Skeletal muscle cell (primary cell): ENCODE results near the gene INAFM2.
A peak's percentile ranks its signal among the peaks of the same experiment; 100 is the strongest.

Source experiments
- DNase-seq: peaks from one replicate; pipeline ENCODE4 v3.0.0-alpha.2; 2010; ENCODE audit warnings: low read depth
- H3K4me3 ChIP-seq: 2 replicates; pipeline ENCODE4 v1.5.1; 2011; ENCODE audit warnings: low read depth, mild to moderate bottlenecking, control low read depth, low read length, moderate library complexity

The INAFM2 gene

DNA sequence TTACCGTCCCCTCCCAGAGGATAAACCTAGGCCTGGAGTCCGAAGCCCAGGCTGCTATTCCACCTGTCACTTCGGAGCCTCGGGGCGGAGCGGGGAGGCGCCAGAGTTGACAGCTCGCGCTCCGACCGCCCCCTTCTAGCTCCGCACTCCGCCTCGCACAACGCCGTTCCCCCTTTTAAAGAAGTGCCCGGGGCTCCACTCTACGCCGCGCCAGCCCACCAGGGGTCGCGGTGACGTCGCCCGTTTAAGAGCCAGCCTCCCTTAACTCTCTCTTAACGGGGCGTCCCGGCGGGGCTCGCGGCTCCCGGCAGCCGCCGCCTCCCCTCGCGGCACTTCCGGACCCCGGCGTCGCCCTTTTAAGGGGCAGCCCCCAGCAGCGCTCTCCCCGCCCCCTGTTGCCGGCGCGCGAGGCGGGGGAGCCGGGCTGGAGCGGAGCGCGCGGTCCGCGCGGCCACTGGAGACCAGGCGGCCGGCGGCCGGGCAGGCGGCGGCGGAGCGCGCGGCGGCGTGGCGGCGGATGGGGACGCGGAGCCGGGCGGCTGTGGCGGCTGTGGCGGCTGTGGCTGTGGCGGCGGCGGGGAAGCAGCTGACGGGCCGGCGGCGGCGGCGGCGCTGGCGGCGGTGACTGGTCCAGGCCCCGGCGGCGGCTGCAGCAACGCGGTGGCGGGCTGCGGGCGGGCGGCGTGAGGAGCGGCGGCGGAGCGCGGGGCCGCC lies at the start of gene INAFM2:
TSS of gene INAFM2 (plus strand) at position 454 of the 714 bp plus-strand sequence. CDS start 364 bp downstream, outside the sequence.
- peak within 1 kb of the TSS; percentile 61 for H3K4me3 ChIP-seq
- DNase-seq: peak; percentile 81

DNA sequence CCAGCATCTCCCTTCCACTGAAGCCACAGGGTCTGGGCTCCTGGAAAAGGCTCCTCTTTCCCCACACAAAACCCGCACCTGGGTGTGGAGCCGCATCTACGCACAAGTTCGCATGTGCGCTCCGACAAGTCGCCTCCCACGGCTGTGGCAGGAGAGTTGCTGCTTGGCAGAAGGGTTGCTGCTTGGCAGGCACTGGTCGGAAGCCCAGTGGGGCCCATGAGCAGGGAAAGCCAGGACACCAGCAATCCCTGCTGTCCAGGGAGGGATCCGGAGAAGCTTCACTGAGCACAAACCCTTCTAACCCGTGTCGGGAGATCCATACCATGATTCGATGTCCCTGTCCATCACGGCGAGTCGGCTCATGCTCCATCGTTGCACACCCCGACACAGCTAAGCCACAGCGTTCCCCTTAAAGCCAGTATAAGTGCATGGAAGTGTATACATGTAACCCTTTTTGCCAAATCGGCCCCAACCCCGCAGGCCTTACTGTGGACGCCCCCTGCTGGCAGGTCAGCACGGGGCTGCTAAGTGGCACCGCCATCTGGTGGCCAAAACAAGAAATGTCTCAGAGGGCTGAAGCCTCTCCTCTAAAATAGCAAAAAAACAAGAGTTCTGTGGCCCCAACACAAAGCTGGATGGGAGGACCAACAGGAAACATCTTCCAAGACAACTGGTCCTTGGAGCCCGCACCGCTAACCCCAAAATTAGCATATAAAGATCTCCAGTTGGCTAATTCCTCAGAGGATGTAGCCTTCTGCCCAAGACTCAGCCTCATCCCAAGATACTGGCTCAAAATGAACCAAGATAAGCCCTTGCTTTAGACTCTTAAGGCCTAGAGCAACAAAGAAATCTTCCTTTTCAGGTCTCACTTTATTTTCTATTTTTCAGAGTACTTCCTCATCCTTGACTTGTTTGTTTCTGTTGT lies 48.9 kb upstream of the INAFM2 start:
- H3K4me3 ChIP-seq: no peak overlapping the region
- peak; percentile 33 for DNase-seq

- no peak overlapping the region for H3K4me3 ChIP-seq
- DNase-seq: no peak
Observed at GRCh38 chr15:40275523-40275922, 48.0 kb upstream of the INAFM2 start.

DNA sequence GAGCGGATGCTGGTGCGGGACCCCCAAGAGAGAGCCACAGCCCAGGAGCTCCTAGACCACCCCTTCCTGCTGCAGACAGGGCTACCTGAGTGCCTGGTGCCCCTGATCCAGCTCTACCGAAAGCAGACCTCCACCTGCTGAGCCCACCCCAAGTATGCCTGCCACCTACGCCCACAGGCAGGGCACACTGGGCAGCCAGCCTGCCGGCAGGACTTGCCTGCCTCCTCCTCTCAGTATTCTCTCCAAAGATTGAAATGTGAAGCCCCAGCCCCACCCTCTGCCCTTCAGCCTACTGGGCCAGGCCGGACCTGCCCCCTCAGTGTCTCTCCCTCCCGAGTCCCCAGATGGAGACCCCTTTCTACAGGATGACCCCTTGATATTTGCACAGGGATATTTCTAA lies 47.5 kb upstream of the INAFM2 start:
- no peak overlapping the region for H3K4me3 ChIP-seq
- no peak for DNase-seq

- DNase-seq: no peak
- no peak overlapping the region for H3K4me3 ChIP-seq
Observed at GRCh38 chr15:40276927-40277326, 46.6 kb upstream of the INAFM2 start.

GRCh38 chr15:40277471-40277870 lies 46.0 kb upstream of the INAFM2 start:
- DNase-seq: no peak
- no peak overlapping the region for H3K4me3 ChIP-seq

DNA sequence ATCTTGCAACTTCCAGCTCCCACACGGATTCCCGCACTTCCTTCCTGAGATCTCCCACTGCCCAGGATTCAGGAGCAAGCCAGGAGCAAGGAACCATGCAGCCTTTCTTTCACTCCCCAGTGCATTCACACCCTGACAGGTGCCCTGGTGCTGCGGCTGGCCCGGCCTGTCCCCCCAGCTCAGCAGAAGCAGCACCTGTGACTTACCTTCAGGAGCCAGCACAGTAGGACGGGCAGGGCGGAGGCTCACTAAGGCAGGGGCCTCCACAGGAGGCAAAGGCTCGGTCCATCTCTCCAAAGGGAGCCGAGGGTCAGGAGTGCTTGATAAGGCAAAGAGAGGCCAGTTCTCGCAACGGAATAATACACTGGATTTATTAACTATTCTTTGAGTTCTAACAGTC lies 45.5 kb upstream of the INAFM2 start:
- H3K4me3 ChIP-seq: no peak overlapping the region
- no peak for DNase-seq

DNA sequence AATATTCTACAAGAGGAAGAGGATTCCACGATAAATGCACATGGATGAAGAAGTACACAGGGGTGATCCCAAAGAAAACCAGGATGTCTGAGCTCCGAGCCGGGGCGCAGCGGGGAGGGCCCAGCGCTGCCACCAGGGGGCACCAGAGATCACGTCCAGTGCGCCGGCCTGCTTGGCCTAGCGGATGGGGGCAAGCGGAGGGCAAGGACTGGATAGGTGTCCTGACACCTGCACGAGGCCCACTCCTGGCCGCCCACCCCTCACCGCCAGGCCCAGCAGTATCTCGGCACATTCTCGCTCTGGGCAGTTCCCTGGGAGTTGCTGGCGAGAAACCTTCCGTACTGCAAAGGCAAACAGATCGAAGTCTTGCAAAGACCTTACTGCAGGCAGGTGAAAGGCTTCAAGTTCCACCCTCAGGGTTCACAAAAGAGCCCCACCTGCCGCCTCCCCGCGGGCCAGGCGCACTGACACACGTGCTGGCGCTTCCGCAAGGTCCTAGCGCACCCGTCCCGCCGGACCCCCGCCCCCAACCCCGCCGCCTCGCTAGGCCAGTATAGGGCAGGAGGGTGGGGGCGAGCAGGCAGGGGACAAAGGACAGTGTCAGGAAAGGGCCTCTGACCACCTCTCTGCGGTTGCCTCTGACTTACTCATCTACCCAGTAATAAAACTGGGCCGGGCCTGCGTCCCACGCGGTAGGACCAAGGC lies 43.9 kb upstream of the INAFM2 start:
- no peak overlapping the region for H3K4me3 ChIP-seq
- no peak for DNase-seq

DNA sequence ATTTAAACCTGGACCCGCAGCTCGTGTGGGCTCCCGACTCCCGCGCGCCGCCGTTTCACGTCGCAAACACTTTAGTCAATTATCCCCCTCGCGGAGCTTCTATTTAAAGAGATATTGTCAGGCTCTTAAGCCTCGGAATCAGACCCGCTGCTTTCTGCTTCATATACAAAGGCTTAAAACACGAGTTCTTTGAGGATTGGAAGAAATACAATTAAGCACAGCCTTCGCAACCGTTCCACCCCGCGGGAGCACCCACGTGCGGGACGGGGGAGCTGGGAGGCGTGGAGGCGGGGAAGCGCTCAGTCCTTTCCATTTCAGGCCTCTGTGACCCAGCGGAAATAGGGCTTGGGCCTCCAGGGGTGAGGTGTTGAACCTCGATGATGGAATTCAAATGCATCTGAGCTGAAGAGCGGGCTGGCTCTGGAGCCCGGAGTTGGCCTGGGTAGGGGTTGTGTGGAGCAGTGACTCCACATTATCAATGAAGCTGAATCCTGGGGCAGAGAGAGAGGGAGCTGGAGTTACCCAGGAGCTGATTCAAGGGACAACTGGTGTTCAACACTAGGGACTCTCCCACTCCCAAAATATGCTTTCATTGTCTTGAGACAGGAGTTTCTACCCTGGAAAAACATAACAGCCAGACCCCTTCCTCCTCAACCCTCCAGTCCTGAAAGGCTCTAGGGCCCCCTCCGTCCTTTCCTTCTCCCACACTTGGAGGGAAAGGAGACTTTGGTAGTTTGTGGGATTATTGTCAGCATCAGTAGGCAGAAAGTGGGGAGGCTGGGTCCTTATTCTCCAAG lies 43.0 kb upstream of the INAFM2 start:
- H3K4me3 ChIP-seq: no peak overlapping the region
- DNase-seq: no peak

- no peak for DNase-seq
- no peak overlapping the region for H3K4me3 ChIP-seq
Observed at GRCh38 chr15:40281057-40281800, 42.3 kb upstream of the INAFM2 start.

GRCh38 chr15:40281801-40282146 lies 41.7 kb upstream of the INAFM2 start:
- peak overlapping the region; percentile 33 for H3K4me3 ChIP-seq
- no peak for DNase-seq

GRCh38 chr15:40282147-40282868 lies 41.2 kb upstream of the INAFM2 start:
- peak overlapping the region; percentile 33 for H3K4me3 ChIP-seq
- DNase-seq: no peak

GRCh38 chr15:40282869-40283614 lies 40.5 kb upstream of the INAFM2 start, which contains the start of gene ANKRD63:
ANKRD63 (minus strand) TSS chr15:40283064; CDS start chr15:40282586, 478 bp downstream.
- peak within 1 kb of the TSS; percentile 33 for H3K4me3 ChIP-seq
- no peak for DNase-seq

DNA sequence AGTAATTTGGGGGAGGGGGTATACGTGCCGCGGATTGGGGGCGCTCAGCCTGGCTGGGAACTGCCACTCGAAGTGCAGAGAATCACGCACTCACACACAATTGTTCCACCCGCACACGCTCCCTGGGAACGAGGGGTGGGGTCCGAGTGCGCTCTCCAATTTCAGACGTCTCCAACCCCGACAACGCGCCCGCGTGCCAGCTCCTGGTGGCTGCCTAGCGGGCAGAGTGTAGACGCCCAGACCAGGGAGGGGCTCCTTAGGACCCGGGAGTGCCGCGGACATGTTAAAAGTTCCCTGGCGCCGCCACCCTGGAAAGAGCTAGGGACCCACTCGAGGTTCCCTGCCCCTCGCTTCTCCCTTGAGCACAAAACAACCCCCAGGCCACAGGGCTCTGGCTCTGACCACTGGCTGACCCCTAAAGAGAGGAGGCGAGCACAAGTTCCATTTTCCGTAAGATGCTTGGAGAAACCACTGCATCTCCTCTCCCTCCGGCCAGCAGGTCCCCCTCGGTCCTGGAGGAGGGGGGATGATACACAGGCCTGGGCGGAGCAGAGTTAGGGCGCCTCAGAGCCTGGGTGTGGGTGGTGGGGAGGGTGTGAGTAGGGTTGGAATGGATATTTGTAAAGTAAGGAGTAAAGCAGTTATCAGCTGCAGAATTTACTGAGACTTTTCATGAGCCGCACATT lies 39.7 kb upstream of the INAFM2 start:
- no peak overlapping the region for H3K4me3 ChIP-seq
- DNase-seq: no peak

DNA sequence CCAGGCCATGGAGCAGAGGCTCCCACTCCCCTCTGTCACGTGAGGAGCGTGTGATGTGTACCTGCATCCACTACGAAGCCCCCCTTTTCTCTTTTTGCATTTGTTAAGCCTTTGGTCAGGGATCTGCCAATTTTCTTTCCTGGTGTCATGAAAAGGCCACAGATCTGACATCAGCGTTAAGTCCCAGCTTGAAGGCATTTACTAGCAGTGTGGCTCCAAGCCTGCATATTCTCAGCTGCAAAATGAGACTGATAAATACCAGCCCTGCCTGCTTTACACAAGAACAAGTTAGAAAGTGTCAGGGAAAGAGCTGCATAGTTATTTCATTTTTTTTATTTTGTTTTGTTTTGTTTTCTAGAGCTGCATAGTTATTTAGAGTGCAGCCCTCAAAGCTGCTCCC lies 38.3 kb upstream of the INAFM2 start:
- no peak for DNase-seq
- H3K4me3 ChIP-seq: no peak overlapping the region

DNA sequence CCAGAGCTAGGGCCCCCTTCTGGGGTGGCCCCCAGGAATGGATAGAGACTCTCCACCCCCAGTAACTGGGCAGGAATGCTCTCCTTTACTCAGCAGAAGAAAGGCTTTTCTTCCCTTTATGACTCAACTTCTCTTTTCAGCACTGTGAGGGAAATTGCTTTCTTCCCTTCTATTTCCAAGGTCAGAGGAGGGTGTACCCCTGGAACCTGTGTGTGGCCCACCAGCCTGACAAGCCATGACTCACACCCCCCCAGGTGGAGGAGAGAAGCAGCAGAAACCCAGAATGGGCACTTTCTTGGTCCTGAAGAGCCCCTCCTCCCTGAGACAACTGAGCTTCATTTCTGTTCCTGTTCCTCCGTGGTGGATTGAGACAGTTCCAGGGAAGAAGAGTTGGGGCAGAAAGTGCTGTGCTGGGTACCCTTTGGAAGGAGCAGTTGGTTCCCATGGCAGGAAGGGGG lies 37.9 kb upstream of the INAFM2 start:
- no peak overlapping the region for H3K4me3 ChIP-seq
- no peak for DNase-seq

GRCh38 chr15:40286061-40286532 lies 37.4 kb upstream of the INAFM2 start:
- H3K4me3 ChIP-seq: no peak overlapping the region
- no peak for DNase-seq
